CD4-positive, alpha-beta memory T cell (primary cell): ENCODE measurements around the gene GET4. TPM values are rescaled to one million over a fixed set of nuclear protein-coding genes. Genes with fewer than 3 reads are reported as not detected.
A peak's percentile ranks its signal among the peaks of the same experiment; 100 is the strongest.

ENCODE experiments used
- CTCF ChIA-PET: fragments of 350-600 bp; sonication (Branson Sonifier 250); formaldehyde crosslinking; loops from one replicate; lab custom pipeline; 2021; ENCODE audit warnings: inconsistent platforms; ENCODE audit not compliant: partially characterized antibody; lab: Charles Lee
- POLR2A ChIA-PET: fragments of 350-600 bp; sonication (Branson Sonifier 250); formaldehyde crosslinking; loops from one replicate; lab custom pipeline; 2021; ENCODE audit not compliant: partially characterized antibody; lab: Charles Lee
- DNase-seq, 5 donors: peaks; one replicate each; pipeline versions ENCODE4 v3.0.0 to v3.0.0-alpha.2; 2020 to 2022; ENCODE audit warnings: mixed read lengths in 1 of 5
- H3K27ac ChIP-seq: one replicate; pipeline ENCODE4 v1.7.0; 2013; ENCODE audit warnings: low read depth, low read length
- H3K27me3 ChIP-seq: 2 replicates; pipeline ENCODE4 v1.7.0; 2013; ENCODE audit warnings: mild to moderate bottlenecking, low read length, moderate library complexity; ENCODE audit not compliant: insufficient read depth
- H3K36me3 ChIP-seq: 2 replicates; pipeline ENCODE4 v1.7.0; 2013; ENCODE audit warnings: mild to moderate bottlenecking, low read length, moderate library complexity; ENCODE audit not compliant: insufficient read depth
- H3K4me1 ChIP-seq: 2 replicates; pipeline ENCODE4 v1.7.0; 2013; ENCODE audit warnings: mild to moderate bottlenecking, low read length, moderate library complexity; ENCODE audit not compliant: insufficient read depth
- H3K4me3 ChIP-seq, 2 donors: one replicate each; pipeline ENCODE4 v1.7.0; 2013; ENCODE audit warnings: low read length in 2 of 2, mild to moderate bottlenecking in 1 of 2
- H3K9me3 ChIP-seq, 2 donors: one replicate each; pipeline ENCODE4 v1.7.0; 2013; ENCODE audit warnings: low read length in 2 of 2, control low read depth in 1 of 2; ENCODE audit not compliant: control insufficient read depth in 1 of 2
- H3K27ac Mint-ChIP-seq, 7 donors: one replicate each; pipeline ENCODE4 v1.8.0; 2020 to 2021; ENCODE audit warnings: mixed read lengths in 7 of 7, mild to moderate bottlenecking in 6 of 7, inconsistent platforms in 3 of 7, moderate library complexity in 3 of 7
- H3K27me3 Mint-ChIP-seq, 2 donors: one replicate each; pipeline ENCODE4 v1.8.0; 2020 to 2021; ENCODE audit warnings: mixed read lengths in 2 of 2
- H3K36me3 Mint-ChIP-seq, 2 donors: one replicate each; pipeline ENCODE4 v1.8.0; 2020 to 2021; ENCODE audit warnings: mixed read lengths in 2 of 2, inconsistent platforms in 1 of 2, mild to moderate bottlenecking in 1 of 2
- H3K4me1 Mint-ChIP-seq, 4 donors: one replicate each; pipeline ENCODE4 v1.8.0; 2020 to 2021; ENCODE audit warnings: mixed read lengths in 4 of 4, mild to moderate bottlenecking in 1 of 4
- H3K4me3 Mint-ChIP-seq, 8 donors: one replicate each; pipeline ENCODE4 v1.8.0; 2020 to 2021; ENCODE audit warnings: mixed read lengths in 8 of 8, mild to moderate bottlenecking in 7 of 8, moderate library complexity in 6 of 8, inconsistent platforms in 3 of 8
- H3K9me3 Mint-ChIP-seq, 8 donors: one replicate each; pipeline ENCODE4 v1.8.0; 2020 to 2021; ENCODE audit warnings: mixed read lengths in 8 of 8, mild to moderate bottlenecking in 5 of 8, inconsistent platforms in 3 of 8, moderate library complexity in 1 of 8
- intact Hi-C: fragments of 100-400 bp; cut with micrococcal nuclease; formaldehyde crosslinking; loops from one replicate; pipeline ENCODE4 v1.15.1; 2023
- polyA plus RNA-seq, 2 donors: library from polyadenylated mRNA; unstranded; fragments of 300-500 nt; fragmentation: Illumina TruSeq; gene quantifications; one replicate each; pipeline ENCODE4 v1.2.3, GENCODE V29; 2021
- total RNA-seq, 2 experiments: library from RNA; stranded (reverse); gene quantifications; one replicate each; pipeline ENCODE4 v1.2.3, GENCODE V29; 2021

Gene GET4
- total and polyA plus RNA-seq, 4 experiments from 2014 or later = 22.0 to 51.6 (median 38.1) TPM

GRCh38 chr7:880450-880849 lies 4.1 kb downstream of the GET4 start:
- DNase-seq = no peak
- no peak overlapping the region for H3K27ac ChIP-seq
- H3K9me3 ChIP-seq = no peaks in the 10 kb centered on the region
- H3K36me3 ChIP-seq = no peaks in the 10 kb centered on the region
- no peaks in the 10 kb centered on the region for H3K27me3 ChIP-seq
- Mint-ChIP-seq H3K27me3 (no peaks in the 10 kb centered on the region), H3K9me3 (no peaks in the 10 kb centered on the region), H3K27ac (peak overlapping the region in 1 of 7 donors; percentile 55), H3K36me3 (peaks cover 5 to 16% of the 10 kb centered on the region in 2 donors), H3K4me1 (peaks cover 18 to 52% (median 36%) of the 10 kb centered on the region in 4 donors), H3K4me3 (peak overlapping the region in 2 of 8 donors; percentile 8 to 29)
- peaks cover 40% of the 10 kb centered on the region for H3K4me1 ChIP-seq
- H3K4me3 ChIP-seq = no peak overlapping the region
- intact Hi-C loops = no loop called here
- ChIA-PET CTCF (no interaction called here), POLR2A (interaction anchor here (1.2 kb wide), 1 partner anchor 19 kb away, joined by 3 read pairs; no protein-coding TSS in a partner anchor)

- no peak for DNase-seq
- intact Hi-C loops = no loop called here
- no peak overlapping the region for H3K4me3 ChIP-seq
- H3K27ac ChIP-seq = no peak overlapping the region
- H3K4me1 ChIP-seq = peaks cover 36% of the 10 kb centered on the region
- H3K9me3 Mint-ChIP-seq = no peaks in the 10 kb centered on the region
- no peaks in the 10 kb centered on the region for H3K27me3 ChIP-seq
- peak overlapping the region in 2 of 8 donors; percentile 47 to 57 for H3K4me3 Mint-ChIP-seq
- ChIA-PET CTCF (no interaction called here), POLR2A (no interaction called here)
- H3K27me3 Mint-ChIP-seq = no peaks in the 10 kb centered on the region
- peaks cover 18 to 57% (median 37%) of the 10 kb centered on the region in 4 donors for H3K4me1 Mint-ChIP-seq
- peak overlapping the region in 2 of 7 donors; percentile 7 to 71 for H3K27ac Mint-ChIP-seq
- peaks cover 5% of the 10 kb centered on the region for H3K36me3 ChIP-seq
- H3K36me3 Mint-ChIP-seq = peaks cover 5 to 16% of the 10 kb centered on the region in 2 donors
- H3K9me3 ChIP-seq = no peaks in the 10 kb centered on the region
Measured at GRCh38 chr7:881441-882234, 5.3 kb downstream of the GET4 start.

- no peaks in the 10 kb centered on the region for H3K27me3 Mint-ChIP-seq
- Histone ChIP-seq H3K9me3 (no peaks in the 10 kb centered on the region), H3K4me1 (peaks cover 36% of the 10 kb centered on the region), H3K4me3 (no peak overlapping the region), H3K36me3 (peaks cover 13% of the 10 kb centered on the region), H3K27me3 (no peaks in the 10 kb centered on the region), H3K27ac (no peak overlapping the region)
- H3K4me1 Mint-ChIP-seq = peaks cover 18 to 57% (median 37%) of the 10 kb centered on the region in 4 donors
- DNase-seq = no peak
- intact Hi-C loops = no loop called here
- H3K4me3 Mint-ChIP-seq = peak overlapping the region in 1 of 8 donors; percentile 57
- no peak overlapping the region for H3K27ac Mint-ChIP-seq
- POLR2A ChIA-PET = no interaction called here
- peaks cover 5 to 14% of the 10 kb centered on the region in 2 donors for H3K36me3 Mint-ChIP-seq
- no peaks in the 10 kb centered on the region for H3K9me3 Mint-ChIP-seq
- CTCF ChIA-PET = no interaction called here
Measured at GRCh38 chr7:882336-883035, 6.1 kb downstream of the GET4 start.

GRCh38 chr7:883055-884021 lies 7.0 kb downstream of the GET4 start:
- Mint-ChIP-seq H3K9me3 (no peaks in the 10 kb centered on the region), H3K36me3 (peaks cover 10 to 17% of the 10 kb centered on the region in 2 donors), H3K4me3 (peak overlapping the region in 1 of 8 donors; percentile 45), H3K27me3 (no peaks in the 10 kb centered on the region), H3K27ac (peak overlapping the region in 1 of 7 donors; percentile 60), H3K4me1 (peaks cover 16 to 52% (median 33%) of the 10 kb centered on the region in 4 donors)
- DNase-seq = no peak
- no peaks in the 10 kb centered on the region for H3K9me3 ChIP-seq
- H3K4me1 ChIP-seq = peaks cover 30% of the 10 kb centered on the region
- no peak overlapping the region for H3K4me3 ChIP-seq
- intact Hi-C loops = no loop called here
- CTCF ChIA-PET = no interaction called here
- peaks cover 22% of the 10 kb centered on the region for H3K36me3 ChIP-seq
- no peaks in the 10 kb centered on the region for H3K27me3 ChIP-seq
- H3K27ac ChIP-seq = no peak overlapping the region
- POLR2A ChIA-PET = no interaction called here

GRCh38 chr7:884191-885003 lies 8.0 kb downstream of the GET4 start:
- Mint-ChIP-seq H3K4me3 (no peak overlapping the region), H3K4me1 (peaks cover 10 to 42% (median 26%) of the 10 kb centered on the region in 4 donors), H3K36me3 (peaks cover 10 to 17% of the 10 kb centered on the region in 2 donors), H3K9me3 (no peaks in the 10 kb centered on the region), H3K27me3 (no peaks in the 10 kb centered on the region), H3K27ac (peak overlapping the region in 2 of 7 donors; percentile 35 to 49)
- ChIA-PET CTCF (no interaction called here), POLR2A (no interaction called here)
- intact Hi-C loops = no loop called here
- H3K27me3 ChIP-seq = no peaks in the 10 kb centered on the region
- no peak overlapping the region for H3K4me3 ChIP-seq
- DNase-seq = no peak
- H3K9me3 ChIP-seq = no peaks in the 10 kb centered on the region
- H3K4me1 ChIP-seq = peaks cover 19% of the 10 kb centered on the region
- peaks cover 29% of the 10 kb centered on the region for H3K36me3 ChIP-seq
- no peak overlapping the region for H3K27ac ChIP-seq

- Histone ChIP-seq H3K36me3 (peaks cover 30% of the 10 kb centered on the region), H3K4me3 (no peak overlapping the region), H3K27me3 (no peaks in the 10 kb centered on the region), H3K27ac (no peak overlapping the region), H3K4me1 (peaks cover 11% of the 10 kb centered on the region), H3K9me3 (no peaks in the 10 kb centered on the region)
- Mint-ChIP-seq H3K27me3 (no peaks in the 10 kb centered on the region), H3K36me3 (peaks cover 11 to 16% of the 10 kb centered on the region in 2 donors), H3K4me1 (peaks cover 9 to 32% (median 18%) of the 10 kb centered on the region in 4 donors), H3K9me3 (no peaks in the 10 kb centered on the region), H3K27ac (peak overlapping the region in 1 of 7 donors; percentile 41), H3K4me3 (no peak overlapping the region)
- DNase-seq = no peak
- ChIA-PET POLR2A (interaction anchor here (1.0 kb wide), 1 partner anchor 37 kb away, joined by 3 read pairs; no protein-coding TSS in a partner anchor), CTCF (no interaction called here)
- intact Hi-C loops = no loop called here
Measured at GRCh38 chr7:885261-885892, 9.0 kb downstream of the GET4 start.
